ENCODE measurements around the gene NCOA7. TPM values are rescaled to one million over a fixed set of nuclear protein-coding genes. Genes with fewer than 3 reads are reported as not detected.
"Not testable (repeated sequence)": the region's sequence is repeated elsewhere in the genome, so short reads cannot be mapped to it uniquely, and the experiment has no call there.

Gene NCOA7
- total RNA-seq, 4 donors from 2014 or later: 11.1 to 28.4 (median 22.1) TPM

GRCh38 chr6:125931733-125932450 is 141.1 kb downstream of the NCOA7 start:
- H3K9me3 ChIP-seq: no peaks in the 10 kb centered on the region
- H3K27ac ChIP-seq: no peak overlapping the region
- H3K36me3 ChIP-seq: peaks cover 18% of the 10 kb centered on the region
- no peak for DNase-seq (ENCODE audit: low spot score in 2 of 2)
- no peak for TF ChIP-seq CTCF (IDR thresholded peaks at IDR 0.05)
- TF ChIP-seq EP300 (IDR thresholded peaks at IDR 0.05): no peak
- no peak for TF ChIP-seq POLR2A (IDR thresholded peaks at IDR 0.05)
- no peak for TF ChIP-seq POLR2AphosphoS5 (IDR thresholded peaks at IDR 0.05)
- WGBS: 83% methylated on average over 4 of the region's 4 CpGs
- no peaks in the 10 kb centered on the region for H3K27me3 ChIP-seq
- H3K4me1 ChIP-seq: no peaks in the 10 kb centered on the region
- H3K4me3 ChIP-seq: no peak overlapping the region

GRCh38 chr6:125932451-125932795 is 141.7 kb downstream of the NCOA7 start:
- H3K27ac ChIP-seq: no peak overlapping the region
- TF ChIP-seq CTCF (IDR thresholded peaks at IDR 0.05) (no peak), EP300 (IDR thresholded peaks at IDR 0.05) (no peak), POLR2A (IDR thresholded peaks at IDR 0.05) (no peak), POLR2AphosphoS5 (IDR thresholded peaks at IDR 0.05) (no peak)

DNA sequence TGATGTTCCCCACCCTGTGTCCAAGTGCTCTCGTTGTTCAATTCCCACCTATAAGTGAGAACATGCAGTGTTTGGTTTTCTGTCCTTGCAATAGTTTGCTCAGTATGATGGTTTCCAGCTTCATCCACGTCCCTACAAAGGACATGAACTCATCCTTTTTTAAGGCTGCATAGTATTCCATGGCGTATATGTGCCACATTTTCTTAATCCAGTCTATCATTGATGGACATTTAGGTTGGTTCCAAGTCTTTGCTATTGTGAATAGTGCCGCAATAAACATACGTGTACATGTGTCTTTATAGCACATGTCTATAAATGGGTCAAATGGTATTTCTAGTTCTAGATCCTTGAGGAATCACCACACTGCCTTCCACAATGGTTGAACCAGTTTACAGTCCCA is 144.8 kb downstream of the NCOA7 start:
- not testable (repeated sequence) for H3K36me3 ChIP-seq; H3K27me3 ChIP-seq; H3K9me3 ChIP-seq; H3K4me3 ChIP-seq; DNase-seq (ENCODE audit: low spot score in 2 of 2); H3K27ac ChIP-seq; H3K4me1 ChIP-seq
- 88% methylated on average over 5 of the region's 5 CpGs for WGBS

More at GRCh38 chr6:125932451-125932795, 141.7 kb downstream of the NCOA7 start:
- Histone ChIP-seq H3K36me3 (peaks cover 14% of the 10 kb centered on the region), H3K4me1 (no peaks in the 10 kb centered on the region), H3K27me3 (no peaks in the 10 kb centered on the region), H3K9me3 (no peaks in the 10 kb centered on the region), H3K4me3 (no peak overlapping the region)
- no peak for DNase-seq (ENCODE audit: low spot score in 2 of 2)

- Histone ChIP-seq H3K27ac (no peak overlapping the region), H3K4me1 (peaks cover 36% of the 10 kb centered on the region), H3K4me3 (no peak overlapping the region), H3K27me3 (no peaks in the 10 kb centered on the region), H3K36me3 (no peaks in the 10 kb centered on the region), H3K9me3 (no peaks in the 10 kb centered on the region)
- TF ChIP-seq POLR2A (IDR thresholded peaks at IDR 0.05) (no peak), POLR2AphosphoS5 (IDR thresholded peaks at IDR 0.05) (no peak), EP300 (IDR thresholded peaks at IDR 0.05) (no peak), CTCF (IDR thresholded peaks at IDR 0.05) (no peak)
- 71% methylated on average over 1 of the region's 1 CpG for WGBS
- no peak for DNase-seq (ENCODE audit: low spot score in 2 of 2)
Measured at GRCh38 chr6:125939026-125939425, 148.3 kb downstream of the NCOA7 start.

- no peak overlapping the region for H3K27ac ChIP-seq
- H3K27me3 ChIP-seq: no peaks in the 10 kb centered on the region
- peaks cover 44% of the 10 kb centered on the region for H3K4me1 ChIP-seq
- H3K36me3 ChIP-seq: no peaks in the 10 kb centered on the region
- no peak overlapping the region for H3K4me3 ChIP-seq
- no peak for DNase-seq (ENCODE audit: low spot score in 2 of 2)
- 78% methylated on average over 2 of the region's 2 CpGs for whole genome bisulfite sequencing
- H3K9me3 ChIP-seq: no peaks in the 10 kb centered on the region
- no peak for TF ChIP-seq POLR2AphosphoS5 (IDR thresholded peaks at IDR 0.05)
- TF ChIP-seq EP300 (IDR thresholded peaks at IDR 0.05): no peak
- no peak for TF ChIP-seq POLR2A (IDR thresholded peaks at IDR 0.05)
- no peak for TF ChIP-seq CTCF (IDR thresholded peaks at IDR 0.05)
Measured at GRCh38 chr6:125939791-125940190, 149.0 kb downstream of the NCOA7 start.

Measured in suprapubic skin (tissue), 4 donors.